SH-SY5Y (cell line): ENCODE data around the gene AKR1C8.

Experiments used
- GATA2 ChIP-seq: IDR thresholded peaks from 2 replicates; pipeline ENCODE4 v1.6.1; 2011; ENCODE audit warnings: mild to moderate bottlenecking, low read depth, low read length
- GATA3 ChIP-seq: IDR thresholded peaks from 2 replicates; pipeline ENCODE4 v1.6.1; 2011; ENCODE audit warnings: low read depth, mild to moderate bottlenecking, low read length, moderate library complexity

- TF ChIP-seq GATA2 (no peak), GATA3 (no peak)
Observed at GRCh38 chr10:5151076-5151475, 33.9 kb downstream of the AKR1C8 start.
